ENCODE results near the gene TPBGL.

DNA sequence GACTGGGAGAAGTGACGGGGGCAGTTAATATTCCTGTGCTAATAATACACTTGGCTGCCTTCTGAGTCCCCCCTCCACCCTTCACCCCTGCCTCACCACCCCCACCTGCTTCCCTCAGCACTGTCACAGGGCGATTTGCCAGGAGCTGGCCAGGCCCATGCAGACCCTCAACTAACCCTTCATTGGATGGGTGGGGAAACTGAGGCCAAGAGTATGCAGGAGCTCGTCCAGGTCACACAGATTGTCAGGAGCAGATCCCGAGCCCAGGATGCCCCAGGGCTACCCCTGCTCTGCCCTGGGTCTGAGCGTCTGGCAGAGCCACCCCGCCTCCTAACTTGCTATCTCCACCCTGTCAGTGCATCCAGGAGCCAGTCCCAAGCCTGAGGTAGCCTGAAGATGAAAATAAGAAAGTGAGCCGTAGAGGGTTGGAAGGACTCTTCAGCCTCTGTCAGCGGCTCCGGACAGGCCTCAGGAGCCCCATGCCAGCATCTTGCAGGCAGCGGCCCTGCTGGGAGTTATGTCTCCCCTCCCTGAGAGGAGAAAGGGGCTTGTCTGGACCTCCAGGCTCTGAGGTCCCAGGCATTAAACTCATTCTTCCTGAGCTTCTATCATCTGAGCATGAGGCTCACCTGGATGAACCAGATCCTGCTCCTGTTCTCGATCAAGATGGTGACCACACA, 6.2 kb downstream of the TPBGL start:
- TF ChIP-seq, protein P1, sequence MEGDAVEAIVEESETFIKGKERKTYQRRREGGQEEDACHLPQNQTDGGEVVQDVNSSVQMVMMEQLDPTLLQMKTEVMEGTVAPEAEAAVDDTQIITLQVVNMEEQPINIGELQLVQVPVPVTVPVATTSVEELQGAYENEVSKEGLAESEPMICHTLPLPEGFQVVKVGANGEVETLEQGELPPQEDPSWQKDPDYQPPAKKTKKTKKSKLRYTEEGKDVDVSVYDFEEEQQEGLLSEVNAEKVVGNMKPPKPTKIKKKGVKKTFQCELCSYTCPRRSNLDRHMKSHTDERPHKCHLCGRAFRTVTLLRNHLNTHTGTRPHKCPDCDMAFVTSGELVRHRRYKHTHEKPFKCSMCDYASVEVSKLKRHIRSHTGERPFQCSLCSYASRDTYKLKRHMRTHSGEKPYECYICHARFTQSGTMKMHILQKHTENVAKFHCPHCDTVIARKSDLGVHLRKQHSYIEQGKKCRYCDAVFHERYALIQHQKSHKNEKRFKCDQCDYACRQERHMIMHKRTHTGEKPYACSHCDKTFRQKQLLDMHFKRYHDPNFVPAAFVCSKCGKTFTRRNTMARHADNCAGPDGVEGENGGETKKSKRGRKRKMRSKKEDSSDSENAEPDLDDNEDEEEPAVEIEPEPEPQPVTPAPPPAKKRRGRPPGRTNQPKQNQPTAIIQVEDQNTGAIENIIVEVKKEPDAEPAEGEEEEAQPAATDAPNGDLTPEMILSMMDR (IDR thresholded peaks at IDR 0.05; ENCODE audit: insufficient read depth, low read depth, low read length) = no peak
- no peak for TF ChIP-seq EZH2 (IDR thresholded peaks at IDR 0.05; ENCODE audit: insufficient read depth, low read length)

Measured in astrocyte (in vitro differentiated cells and primary cell).